ENCODE data around the gene SPAG6. TPM values are rescaled to one million over a fixed set of nuclear protein-coding genes. Genes with fewer than 3 reads are reported as not detected.

Gene SPAG6
- total RNA-seq, 1 experiment from 2014 or later = 0.74 TPM

DNA sequence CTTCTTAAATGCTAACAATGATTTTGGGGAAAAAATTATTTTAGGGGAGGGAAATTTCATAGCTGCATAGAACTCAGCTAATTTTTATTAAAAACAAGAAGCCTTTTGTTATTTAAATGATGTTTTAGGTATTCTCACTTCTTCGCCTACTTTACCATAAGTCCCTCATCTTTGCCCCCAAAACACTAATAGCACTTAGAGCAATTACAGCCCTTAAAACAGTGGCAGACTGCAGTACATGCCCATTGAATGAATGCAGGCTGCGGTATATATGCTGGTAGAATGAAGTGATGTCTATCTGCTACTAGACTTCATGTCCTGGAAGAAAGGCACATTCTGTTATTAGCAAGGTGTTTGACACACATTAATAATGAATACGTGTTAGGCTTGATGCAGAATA lies 2.9 kb upstream of the SPAG6 start:
- H3K27ac Mint-ChIP-seq = no peak overlapping the region
- H3K4me1 Mint-ChIP-seq = peaks cover 13% of the 10 kb centered on the region
- no peak for DNase-seq (ENCODE audit: low spot score)
- no peak overlapping the region for H3K4me3 Mint-ChIP-seq
- no peaks in the 10 kb centered on the region for H3K36me3 Mint-ChIP-seq
- POLR2A ChIA-PET = no interaction called here
- no peak for TF ChIP-seq NR1H2 (CRISPR knock-in tag; IDR thresholded peaks at IDR 0.05)
- TF ChIP-seq CBFB (CRISPR knock-in tag; IDR thresholded peaks at IDR 0.05; ENCODE audit: low read depth) = no peak
- TF ChIP-seq, protein P1, sequence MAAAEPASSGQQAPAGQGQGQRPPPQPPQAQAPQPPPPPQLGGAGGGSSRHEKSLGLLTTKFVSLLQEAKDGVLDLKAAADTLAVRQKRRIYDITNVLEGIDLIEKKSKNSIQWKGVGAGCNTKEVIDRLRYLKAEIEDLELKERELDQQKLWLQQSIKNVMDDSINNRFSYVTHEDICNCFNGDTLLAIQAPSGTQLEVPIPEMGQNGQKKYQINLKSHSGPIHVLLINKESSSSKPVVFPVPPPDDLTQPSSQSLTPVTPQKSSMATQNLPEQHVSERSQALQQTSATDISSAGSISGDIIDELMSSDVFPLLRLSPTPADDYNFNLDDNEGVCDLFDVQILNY (CRISPR knock-in tag; IDR thresholded peaks at IDR 0.05) = no peak
- no peak for TF ChIP-seq ATF1 (CRISPR knock-in tag; IDR thresholded peaks at IDR 0.05)
- TF ChIP-seq, protein P2, sequence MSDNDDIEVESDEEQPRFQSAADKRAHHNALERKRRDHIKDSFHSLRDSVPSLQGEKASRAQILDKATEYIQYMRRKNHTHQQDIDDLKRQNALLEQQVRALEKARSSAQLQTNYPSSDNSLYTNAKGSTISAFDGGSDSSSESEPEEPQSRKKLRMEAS (CRISPR knock-in tag; IDR thresholded peaks at IDR 0.05) = no peak
- no peak for TF ChIP-seq GTF2I (CRISPR knock-in tag; conservative IDR thresholded peaks at IDR 0.05)
- TF ChIP-seq ZNF232 (CRISPR knock-in tag; IDR thresholded peaks at IDR 0.05) = no peak
- TF ChIP-seq, protein P3, sequence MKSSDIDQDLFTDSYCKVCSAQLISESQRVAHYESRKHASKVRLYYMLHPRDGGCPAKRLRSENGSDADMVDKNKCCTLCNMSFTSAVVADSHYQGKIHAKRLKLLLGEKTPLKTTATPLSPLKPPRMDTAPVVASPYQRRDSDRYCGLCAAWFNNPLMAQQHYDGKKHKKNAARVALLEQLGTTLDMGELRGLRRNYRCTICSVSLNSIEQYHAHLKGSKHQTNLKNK (CRISPR knock-in tag; IDR thresholded peaks at IDR 0.05) = no peak
- no peak for TF ChIP-seq CREM (CRISPR knock-in tag; IDR thresholded peaks at IDR 0.05)
- TF ChIP-seq CREB1 (CRISPR knock-in tag; IDR thresholded peaks at IDR 0.05) = no peak
- no peak for TF ChIP-seq OVOL2 (CRISPR knock-in tag; IDR thresholded peaks at IDR 0.05; ENCODE audit: borderline replicate concordance)
- TF ChIP-seq, protein P4, sequence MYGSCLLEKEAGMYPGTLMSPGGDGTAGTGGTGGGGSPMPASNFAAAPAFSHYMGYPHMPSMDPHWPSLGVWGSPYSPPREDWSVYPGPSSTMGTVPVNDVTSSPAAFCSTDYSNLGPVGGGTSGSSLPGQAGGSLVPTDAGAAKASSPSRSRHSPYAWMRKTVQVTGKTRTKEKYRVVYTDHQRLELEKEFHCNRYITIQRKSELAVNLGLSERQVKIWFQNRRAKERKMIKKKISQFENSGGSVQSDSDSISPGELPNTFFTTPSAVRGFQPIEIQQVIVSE (CRISPR knock-in tag; IDR thresholded peaks at IDR 0.05; ENCODE audit: borderline replicate concordance) = no peak
- TF ChIP-seq FOXK1 (CRISPR knock-in tag; IDR thresholded peaks at IDR 0.05) = no peak
- no peak for TF ChIP-seq ZNF263 (CRISPR knock-in tag; IDR thresholded peaks at IDR 0.05; ENCODE audit: low read depth)
- TF ChIP-seq, protein P5, sequence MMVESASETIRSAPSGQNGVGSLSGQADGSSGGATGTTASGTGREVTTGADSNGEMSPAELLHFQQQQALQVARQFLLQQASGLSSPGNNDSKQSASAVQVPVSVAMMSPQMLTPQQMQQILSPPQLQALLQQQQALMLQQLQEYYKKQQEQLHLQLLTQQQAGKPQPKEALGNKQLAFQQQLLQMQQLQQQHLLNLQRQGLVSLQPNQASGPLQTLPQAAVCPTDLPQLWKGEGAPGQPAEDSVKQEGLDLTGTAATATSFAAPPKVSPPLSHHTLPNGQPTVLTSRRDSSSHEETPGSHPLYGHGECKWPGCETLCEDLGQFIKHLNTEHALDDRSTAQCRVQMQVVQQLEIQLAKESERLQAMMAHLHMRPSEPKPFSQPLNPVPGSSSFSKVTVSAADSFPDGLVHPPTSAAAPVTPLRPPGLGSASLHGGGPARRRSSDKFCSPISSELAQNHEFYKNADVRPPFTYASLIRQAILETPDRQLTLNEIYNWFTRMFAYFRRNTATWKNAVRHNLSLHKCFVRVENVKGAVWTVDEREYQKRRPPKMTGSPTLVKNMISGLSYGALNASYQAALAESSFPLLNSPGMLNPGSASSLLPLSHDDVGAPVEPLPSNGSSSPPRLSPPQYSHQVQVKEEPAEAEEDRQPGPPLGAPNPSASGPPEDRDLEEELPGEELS (CRISPR knock-in tag; IDR thresholded peaks at IDR 0.05) = no peak
- no peak for TF ChIP-seq NFATC4 (CRISPR knock-in tag; IDR thresholded peaks at IDR 0.05)
- no peak for TF ChIP-seq KAT7 (CRISPR knock-in tag; IDR thresholded peaks at IDR 0.05; ENCODE audit: borderline replicate concordance)
- CTCF ChIA-PET = no interaction called here
- peaks cover 96% of the 10 kb centered on the region for H3K27me3 Mint-ChIP-seq (ENCODE audit: low read depth)
- ATAC-seq = no peak
- H3K9me3 Mint-ChIP-seq = no peaks in the 10 kb centered on the region

DNA sequence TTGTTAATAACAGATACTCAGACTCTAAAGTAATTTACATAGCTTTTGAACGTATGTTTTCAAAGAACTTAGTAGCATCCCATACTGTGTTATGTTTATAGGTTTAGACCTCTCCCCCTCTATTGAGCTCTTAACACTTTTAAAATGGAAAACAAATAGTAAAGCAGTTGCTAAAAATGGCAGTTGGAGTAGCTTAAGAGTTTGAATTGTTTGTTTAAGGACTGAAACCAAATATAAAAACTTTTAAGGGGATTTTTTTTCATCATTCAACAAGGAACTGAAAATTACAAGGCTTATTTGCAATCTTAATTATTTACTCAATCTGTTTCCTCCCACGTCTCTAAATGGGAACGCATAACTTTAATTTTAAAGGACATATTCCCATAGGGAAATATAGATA lies 1.6 kb upstream of the SPAG6 start:
- no peak overlapping the region for H3K27ac Mint-ChIP-seq
- ChIA-PET CTCF (no interaction called here), POLR2A (no interaction called here)
- DNase-seq (ENCODE audit: low spot score) (no peak), ATAC-seq (no peak)
- H3K4me1 Mint-ChIP-seq = peaks cover 12% of the 10 kb centered on the region
- no peaks in the 10 kb centered on the region for H3K36me3 Mint-ChIP-seq
- no peak overlapping the region for H3K4me3 Mint-ChIP-seq
- no peaks in the 10 kb centered on the region for H3K9me3 Mint-ChIP-seq
- peaks cover 96% of the 10 kb centered on the region for H3K27me3 Mint-ChIP-seq (ENCODE audit: low read depth)
- TF ChIP-seq ZNF138 (CRISPR knock-in tag; conservative IDR thresholded peaks at IDR 0.05) = no peak
- TF ChIP-seq CBFB (CRISPR knock-in tag; IDR thresholded peaks at IDR 0.05; ENCODE audit: low read depth) = no peak
- TF ChIP-seq NFATC4 (CRISPR knock-in tag; IDR thresholded peaks at IDR 0.05) = no peak
- no peak for TF ChIP-seq OVOL2 (CRISPR knock-in tag; IDR thresholded peaks at IDR 0.05; ENCODE audit: borderline replicate concordance)
- TF ChIP-seq, protein P6, sequence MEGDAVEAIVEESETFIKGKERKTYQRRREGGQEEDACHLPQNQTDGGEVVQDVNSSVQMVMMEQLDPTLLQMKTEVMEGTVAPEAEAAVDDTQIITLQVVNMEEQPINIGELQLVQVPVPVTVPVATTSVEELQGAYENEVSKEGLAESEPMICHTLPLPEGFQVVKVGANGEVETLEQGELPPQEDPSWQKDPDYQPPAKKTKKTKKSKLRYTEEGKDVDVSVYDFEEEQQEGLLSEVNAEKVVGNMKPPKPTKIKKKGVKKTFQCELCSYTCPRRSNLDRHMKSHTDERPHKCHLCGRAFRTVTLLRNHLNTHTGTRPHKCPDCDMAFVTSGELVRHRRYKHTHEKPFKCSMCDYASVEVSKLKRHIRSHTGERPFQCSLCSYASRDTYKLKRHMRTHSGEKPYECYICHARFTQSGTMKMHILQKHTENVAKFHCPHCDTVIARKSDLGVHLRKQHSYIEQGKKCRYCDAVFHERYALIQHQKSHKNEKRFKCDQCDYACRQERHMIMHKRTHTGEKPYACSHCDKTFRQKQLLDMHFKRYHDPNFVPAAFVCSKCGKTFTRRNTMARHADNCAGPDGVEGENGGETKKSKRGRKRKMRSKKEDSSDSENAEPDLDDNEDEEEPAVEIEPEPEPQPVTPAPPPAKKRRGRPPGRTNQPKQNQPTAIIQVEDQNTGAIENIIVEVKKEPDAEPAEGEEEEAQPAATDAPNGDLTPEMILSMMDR (IDR thresholded peaks at IDR 0.05) = no peak
- TF ChIP-seq ETV6 (CRISPR knock-in tag; IDR thresholded peaks at IDR 0.05) = no peak
- no peak for TF ChIP-seq CREM (CRISPR knock-in tag; IDR thresholded peaks at IDR 0.05)
- TF ChIP-seq, protein P7, sequence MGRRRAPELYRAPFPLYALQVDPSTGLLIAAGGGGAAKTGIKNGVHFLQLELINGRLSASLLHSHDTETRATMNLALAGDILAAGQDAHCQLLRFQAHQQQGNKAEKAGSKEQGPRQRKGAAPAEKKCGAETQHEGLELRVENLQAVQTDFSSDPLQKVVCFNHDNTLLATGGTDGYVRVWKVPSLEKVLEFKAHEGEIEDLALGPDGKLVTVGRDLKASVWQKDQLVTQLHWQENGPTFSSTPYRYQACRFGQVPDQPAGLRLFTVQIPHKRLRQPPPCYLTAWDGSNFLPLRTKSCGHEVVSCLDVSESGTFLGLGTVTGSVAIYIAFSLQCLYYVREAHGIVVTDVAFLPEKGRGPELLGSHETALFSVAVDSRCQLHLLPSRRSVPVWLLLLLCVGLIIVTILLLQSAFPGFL (CRISPR knock-in tag; IDR thresholded peaks at IDR 0.05; ENCODE audit: borderline replicate concordance) = no peak
- no peak for TF ChIP-seq EMX1 (CRISPR knock-in tag; IDR thresholded peaks at IDR 0.05)
- TF ChIP-seq, protein P8, sequence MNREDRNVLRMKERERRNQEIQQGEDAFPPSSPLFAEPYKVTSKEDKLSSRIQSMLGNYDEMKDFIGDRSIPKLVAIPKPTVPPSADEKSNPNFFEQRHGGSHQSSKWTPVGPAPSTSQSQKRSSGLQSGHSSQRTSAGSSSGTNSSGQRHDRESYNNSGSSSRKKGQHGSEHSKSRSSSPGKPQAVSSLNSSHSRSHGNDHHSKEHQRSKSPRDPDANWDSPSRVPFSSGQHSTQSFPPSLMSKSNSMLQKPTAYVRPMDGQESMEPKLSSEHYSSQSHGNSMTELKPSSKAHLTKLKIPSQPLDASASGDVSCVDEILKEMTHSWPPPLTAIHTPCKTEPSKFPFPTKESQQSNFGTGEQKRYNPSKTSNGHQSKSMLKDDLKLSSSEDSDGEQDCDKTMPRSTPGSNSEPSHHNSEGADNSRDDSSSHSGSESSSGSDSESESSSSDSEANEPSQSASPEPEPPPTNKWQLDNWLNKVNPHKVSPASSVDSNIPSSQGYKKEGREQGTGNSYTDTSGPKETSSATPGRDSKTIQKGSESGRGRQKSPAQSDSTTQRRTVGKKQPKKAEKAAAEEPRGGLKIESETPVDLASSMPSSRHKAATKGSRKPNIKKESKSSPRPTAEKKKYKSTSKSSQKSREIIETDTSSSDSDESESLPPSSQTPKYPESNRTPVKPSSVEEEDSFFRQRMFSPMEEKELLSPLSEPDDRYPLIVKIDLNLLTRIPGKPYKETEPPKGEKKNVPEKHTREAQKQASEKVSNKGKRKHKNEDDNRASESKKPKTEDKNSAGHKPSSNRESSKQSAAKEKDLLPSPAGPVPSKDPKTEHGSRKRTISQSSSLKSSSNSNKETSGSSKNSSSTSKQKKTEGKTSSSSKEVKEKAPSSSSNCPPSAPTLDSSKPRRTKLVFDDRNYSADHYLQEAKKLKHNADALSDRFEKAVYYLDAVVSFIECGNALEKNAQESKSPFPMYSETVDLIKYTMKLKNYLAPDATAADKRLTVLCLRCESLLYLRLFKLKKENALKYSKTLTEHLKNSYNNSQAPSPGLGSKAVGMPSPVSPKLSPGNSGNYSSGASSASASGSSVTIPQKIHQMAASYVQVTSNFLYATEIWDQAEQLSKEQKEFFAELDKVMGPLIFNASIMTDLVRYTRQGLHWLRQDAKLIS (CRISPR knock-in tag; IDR thresholded peaks at IDR 0.05; ENCODE audit: borderline replicate concordance) = no peak
- TF ChIP-seq ZNF671 (CRISPR knock-in tag; IDR thresholded peaks at IDR 0.05) = no peak
- TF ChIP-seq, protein P3 (CRISPR knock-in tag; IDR thresholded peaks at IDR 0.05) = no peak

All from WTC11 (cell line).